GM18508 (cell line): ENCODE measurements around the gene LRCH3.

ENCODE experiments used
- ATAC-seq: cut with Tn5 transposase; IDR thresholded peaks from one replicate; pipeline ENCODE4 v1.9.1; 2021; ENCODE audit warnings: moderate number of reproducible peaks; ENCODE audit not compliant: insufficient read depth, unreplicated experiment

The LRCH3 gene

DNA sequence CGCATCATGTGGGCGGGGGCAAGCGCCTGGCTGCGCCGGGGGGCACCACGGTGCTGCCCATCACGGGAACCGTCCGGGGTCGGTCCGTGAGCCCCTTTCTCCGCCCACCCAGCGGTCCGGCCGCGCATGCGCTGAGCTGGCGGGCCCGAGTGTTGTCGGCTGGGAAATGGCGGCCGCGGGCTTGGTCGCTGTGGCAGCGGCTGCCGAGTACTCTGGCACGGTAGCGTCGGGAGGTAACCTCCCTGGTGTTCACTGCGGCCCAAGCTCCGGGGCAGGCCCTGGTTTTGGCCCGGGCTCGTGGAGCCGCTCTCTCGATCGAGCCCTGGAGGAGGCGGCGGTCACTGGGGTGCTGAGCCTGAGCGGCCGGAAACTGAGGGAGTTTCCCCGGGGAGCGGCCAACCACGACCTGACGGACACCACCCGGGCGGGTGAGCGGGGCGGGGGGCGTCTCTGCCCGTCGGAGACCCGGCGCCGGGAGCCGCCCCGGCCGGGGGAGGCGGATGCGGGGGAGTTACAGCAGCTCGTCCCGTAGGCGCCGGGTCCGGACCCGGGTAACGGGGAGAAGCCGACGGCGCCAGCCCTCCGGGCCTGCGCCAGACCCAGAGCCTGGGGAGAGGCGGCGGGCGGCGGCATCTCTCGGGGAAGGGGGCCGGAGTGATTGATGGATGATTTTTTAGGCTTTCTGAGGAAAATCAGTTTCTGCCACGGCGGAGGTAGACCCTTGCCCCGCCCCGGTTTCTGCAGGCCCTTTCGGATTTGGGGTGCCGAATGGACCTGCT lies at the start of gene LRCH3:
LRCH3 (plus strand) TSS at position 142 of the 779 bp plus-strand sequence; CDS start at position 167, 25 bp downstream.
- ATAC-seq = peak; percentile 48

DNA sequence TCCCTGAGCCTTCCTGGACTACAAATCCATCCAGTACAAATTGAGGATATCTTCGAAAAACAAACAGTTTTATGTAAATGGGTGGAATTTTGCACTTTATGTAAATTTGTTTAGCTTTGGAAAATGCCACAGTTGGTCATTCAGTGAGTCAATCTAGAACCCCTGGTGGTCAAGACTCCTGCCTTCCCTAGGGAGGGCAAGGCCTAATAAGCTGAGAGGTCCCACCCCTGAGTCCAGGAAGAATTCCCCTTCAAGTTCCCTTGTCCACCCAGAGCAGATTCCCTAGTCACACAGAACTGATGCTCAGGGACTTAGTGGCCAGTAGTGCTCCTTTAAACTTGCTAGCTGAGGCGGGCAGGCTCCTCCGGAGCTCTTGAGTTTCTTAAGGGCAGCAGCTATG lies 48.3 kb upstream of the LRCH3 start:
- ATAC-seq = no peak

DNA sequence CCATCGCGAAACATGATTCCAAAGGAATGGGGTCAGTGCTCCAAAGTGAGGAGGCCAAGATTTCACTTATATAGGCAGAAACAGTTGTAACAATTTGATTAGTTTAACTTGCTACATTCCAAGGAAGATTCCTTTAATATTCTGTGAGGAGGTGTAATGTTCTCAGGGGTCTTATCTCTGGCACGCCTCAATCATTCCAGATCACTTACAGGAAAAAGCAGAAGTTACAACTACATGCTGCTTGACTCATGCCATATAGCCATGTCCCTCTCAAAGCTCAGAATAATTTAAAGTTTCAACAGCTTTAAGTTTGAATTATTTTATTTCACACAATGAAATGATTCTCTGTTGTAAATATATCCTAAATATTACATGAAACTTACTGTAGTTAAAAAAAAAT lies 44.8 kb upstream of the LRCH3 start:
- no peak for ATAC-seq

DNA sequence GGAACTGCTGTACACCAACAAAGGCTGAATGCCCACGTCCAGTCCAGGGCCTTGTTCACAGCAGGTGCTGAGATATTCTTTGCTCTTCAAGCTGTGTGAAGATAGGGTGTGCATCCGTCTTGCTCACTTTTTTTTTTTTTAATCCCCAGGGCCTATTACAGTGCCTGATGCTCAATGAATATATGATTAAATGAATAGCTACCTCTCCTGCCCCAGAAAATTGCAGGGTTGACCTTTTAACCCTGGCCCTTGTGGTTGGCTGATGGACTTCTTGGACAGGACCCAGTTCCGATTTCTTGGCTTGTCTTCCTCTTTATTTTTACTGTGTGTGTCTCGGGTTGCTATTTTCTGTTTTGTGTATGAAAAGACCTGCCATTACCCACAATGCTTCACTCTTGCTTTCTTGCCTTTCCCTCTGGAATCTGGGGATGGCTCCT lies 44.2 kb upstream of the LRCH3 start:
- ATAC-seq = no peak

DNA sequence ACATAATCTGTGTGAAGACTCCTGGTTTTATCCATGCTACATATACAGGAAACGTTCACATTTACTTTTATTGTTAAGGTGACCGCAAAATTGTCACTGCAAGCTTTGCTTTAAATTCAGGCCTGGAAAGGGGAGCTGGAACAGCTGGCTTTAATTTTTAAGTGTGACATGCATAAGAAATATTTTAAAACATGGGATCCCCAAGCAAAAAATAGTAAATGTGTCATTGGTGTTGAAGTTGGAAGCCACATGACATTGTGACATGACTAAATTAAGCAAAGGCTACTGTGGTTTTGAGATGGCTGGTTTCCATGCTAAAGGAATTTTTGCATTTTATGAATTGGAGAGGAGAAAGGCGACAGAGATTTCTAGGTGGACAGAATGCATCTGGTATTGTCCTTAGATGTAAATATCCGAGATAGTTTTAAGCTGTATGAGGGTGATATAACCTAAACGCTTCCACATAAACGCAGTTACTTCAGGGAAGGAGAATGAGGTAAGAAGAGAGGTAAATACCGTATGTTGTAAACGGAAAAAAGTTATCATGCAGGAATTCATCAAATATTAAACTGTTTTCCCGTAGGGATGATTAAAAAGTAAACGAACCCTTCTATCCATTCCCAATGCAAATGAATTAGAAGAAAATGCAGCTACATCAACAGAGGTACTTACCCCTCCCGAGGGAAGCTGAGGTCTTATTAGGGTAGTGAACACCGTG lies 42.3 kb upstream of the LRCH3 start:
- no peak for ATAC-seq

DNA sequence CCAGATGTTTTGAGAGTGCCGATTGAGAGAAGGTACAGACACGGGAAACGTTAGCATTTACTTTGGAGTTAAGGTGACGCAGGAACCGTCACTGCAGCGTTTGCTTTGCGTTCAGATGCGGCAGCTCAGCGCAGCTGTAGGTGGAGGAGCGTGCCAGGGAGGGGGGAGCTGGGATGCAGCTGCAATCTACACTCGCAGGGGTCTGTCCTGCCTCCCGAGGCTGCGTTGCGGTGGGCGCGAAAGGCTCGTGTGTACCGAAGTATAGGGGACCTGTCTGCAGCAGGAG lies 41.8 kb upstream of the LRCH3 start:
- ATAC-seq = no peak

DNA sequence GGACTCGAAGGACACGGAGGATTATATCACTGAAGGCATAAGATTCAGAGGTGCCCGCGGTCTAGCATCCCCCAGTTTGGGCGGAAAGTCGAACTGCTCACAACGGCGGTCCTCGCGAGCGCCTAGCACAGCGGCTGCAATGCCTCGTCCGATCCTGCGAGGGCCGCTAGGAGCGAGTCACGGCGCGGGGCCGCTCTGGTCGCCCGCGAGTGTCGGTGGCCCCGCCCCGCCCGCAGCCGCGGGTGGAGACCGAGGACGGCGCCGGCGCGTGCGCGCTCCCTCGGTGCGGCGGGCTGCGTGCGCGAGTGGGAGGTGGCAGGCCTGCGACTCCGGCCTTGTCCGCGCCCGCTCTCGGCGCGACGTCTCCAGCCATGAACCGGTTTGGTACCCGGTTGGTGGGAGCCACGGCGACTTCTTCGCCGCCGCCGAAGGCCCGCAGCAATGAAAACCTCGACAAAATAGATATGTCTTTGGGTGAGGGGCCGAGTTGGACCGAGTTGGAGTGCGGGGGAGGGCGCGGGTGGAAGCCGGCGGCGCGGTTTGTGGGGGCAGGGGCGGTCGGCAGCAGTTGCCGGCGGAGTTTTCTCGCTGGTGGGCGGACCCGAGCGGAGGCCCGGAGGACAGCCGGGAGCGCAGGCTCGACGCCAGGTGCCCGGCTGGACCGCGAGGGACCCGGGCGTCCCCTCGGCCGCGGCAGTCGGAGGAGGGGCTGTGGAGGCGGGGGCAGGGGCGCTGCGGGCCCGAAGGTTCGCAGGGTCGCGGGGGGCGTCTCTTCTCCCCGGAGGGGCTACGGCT lies 41.3 kb upstream of the LRCH3 start, which contains the start of gene FYTTD1:
FYTTD1 (plus strand) TSS at position 283 of the 795 bp plus-strand sequence; CDS start at position 372, 89 bp downstream.
- ATAC-seq = no peak

DNA sequence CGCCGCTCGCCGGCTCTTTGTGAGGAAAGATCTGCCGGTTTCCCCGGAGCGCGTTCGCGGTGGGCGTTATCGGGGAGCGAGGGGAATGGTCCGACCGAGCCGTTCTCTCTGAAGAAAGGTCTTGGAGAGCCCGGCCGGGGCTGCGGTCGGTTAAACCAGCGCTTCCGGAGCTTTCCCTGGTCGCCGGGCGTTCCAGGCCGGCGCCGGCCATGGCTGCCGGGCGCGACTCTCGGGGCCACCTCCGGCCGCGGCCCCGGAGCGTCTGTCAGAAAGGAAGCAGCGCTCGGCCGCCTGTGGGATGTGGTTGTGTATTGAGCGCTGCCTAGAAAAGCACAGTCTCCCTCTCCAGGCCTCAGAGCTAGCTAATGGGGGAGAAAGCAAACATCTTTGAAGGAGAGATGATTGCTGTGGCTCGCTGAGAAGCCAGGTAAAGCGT lies 40.6 kb upstream of the LRCH3 start:
- ATAC-seq = no peak

DNA sequence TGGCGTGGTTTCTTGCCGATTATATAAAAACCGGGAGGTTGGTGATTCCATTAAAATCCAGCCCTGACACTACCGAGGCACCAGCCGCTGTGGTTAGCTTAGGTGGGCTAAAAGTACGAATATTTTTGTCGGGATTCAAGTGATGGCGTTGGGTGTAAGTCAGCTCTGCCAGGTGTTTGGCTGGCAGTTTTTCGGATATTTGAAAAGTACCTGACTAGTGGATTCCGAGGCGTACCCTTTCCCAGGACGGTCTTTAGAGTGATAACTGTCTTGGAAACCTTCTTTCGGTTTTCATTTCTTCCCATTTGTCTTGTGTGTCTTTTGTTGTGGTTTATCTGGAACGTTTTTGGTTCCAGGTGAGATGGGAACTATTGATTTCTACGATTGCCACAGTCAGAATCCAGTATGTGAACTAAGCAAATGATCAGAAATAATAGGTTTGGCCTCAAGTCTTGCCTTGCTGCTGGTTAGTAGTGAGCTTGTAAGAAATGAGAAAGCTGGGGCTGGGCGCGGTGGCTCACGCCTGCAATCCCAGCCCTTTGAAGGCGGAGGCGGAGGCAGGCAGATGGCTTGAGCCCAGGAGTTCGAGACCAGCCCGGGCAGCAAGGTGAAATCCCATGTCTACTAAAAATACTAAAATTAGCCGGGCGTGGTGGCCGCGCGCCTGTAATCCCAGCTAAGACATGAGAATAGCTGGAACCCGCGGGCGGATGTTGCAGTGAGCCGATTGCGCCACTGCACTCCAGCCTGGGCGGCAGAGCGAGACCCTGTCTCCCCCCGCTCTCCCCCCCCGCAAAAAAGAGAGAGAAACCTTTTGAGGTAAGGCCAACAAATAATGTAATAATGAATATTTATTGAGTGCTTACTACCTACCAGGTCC lies 40.0 kb upstream of the LRCH3 start:
- ATAC-seq = no peak

DNA sequence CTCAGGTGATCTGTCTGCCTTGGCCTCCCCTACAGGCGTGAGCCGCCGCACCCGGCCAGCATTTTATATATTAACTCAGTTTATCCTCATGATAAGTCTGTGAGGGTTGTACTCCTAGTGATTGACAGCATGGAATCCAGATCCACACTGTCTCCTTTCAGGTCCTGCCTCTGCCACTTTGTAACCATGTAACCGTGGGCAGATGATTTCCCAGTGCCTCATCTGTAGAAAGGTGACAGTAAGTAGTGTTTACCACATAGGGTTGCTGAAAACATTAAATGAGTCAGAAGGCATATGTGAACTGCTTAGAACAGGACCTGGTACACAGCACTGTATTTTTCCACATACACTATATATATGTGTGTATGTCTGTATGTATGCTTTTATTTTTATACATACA lies 38.9 kb upstream of the LRCH3 start:
- ATAC-seq = no peak

DNA sequence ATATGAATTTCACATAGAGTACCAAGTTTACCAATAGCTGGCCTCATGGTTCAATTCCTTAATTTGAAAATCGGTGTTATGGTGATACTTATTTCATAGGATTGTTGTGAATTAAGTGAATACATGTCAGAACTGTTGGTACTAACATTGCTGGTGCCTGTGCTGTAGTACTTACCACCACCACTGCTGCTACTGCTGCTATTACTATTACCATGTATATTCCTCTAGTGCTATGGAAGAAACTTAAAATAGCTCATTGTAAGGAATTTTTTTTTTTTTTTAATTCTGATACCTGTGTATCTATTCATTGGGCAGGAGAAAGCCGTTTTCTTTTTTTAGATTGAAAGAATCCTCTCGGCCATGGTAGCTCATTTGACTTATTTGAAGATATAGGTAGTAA lies 37.8 kb upstream of the LRCH3 start:
- no peak for ATAC-seq

DNA sequence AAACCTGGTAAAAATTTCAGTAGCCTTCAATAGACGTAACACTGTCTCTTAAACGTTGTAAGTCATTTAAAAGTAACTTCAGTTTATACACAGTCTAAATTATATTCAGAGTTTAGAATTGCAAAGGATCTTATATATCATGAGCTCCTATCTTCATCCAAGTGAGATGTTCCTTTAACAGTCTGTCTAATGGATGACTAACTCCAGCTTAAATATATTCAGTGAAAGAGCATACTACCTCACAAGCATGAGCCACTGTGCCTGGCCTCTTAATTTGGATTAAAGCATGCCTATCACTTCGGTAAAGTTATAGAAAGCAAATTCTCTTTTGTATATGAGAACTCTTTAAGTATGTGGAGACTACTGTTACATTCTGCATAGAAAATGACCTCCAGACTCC lies 34.4 kb upstream of the LRCH3 start:
- no peak for ATAC-seq

DNA sequence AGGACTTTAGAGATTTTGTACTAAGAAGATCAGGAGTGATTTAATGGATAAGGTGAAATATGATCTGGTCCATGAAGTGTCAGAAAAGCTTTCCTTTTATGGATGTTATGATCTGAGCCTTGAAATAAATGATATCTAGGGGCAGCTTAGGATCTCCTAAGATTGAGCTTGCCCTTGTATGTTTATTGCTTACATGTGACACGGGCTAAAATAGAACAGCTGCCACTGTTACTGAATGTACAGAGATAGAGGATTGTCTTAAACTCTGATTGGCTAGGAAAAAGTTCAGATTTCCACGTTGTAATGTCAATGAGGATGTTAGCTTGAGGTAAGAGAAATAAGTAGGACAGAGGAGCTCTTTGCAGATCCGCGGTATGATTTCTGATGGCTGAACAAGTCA lies 32.5 kb upstream of the LRCH3 start:
- ATAC-seq = no peak

DNA sequence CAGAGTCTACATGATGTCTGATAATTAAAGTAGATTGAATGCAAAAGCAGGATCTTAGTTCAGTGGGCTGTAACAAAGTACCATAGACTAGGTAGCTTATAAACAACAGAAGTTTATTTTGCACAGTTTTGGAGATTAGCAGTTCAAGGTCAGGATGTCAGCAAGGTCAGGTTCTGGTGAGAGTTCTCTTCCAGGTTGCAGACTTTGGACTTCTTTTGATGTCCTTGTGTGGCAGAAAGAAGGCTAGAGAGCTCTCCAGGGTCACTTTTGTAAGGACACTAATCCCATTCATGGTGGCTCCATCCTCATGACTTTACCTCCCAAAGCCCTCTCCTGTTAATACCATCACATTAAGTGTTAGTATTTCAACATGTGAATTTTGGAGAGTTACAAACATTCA lies 29.3 kb upstream of the LRCH3 start:
- no peak for ATAC-seq

DNA sequence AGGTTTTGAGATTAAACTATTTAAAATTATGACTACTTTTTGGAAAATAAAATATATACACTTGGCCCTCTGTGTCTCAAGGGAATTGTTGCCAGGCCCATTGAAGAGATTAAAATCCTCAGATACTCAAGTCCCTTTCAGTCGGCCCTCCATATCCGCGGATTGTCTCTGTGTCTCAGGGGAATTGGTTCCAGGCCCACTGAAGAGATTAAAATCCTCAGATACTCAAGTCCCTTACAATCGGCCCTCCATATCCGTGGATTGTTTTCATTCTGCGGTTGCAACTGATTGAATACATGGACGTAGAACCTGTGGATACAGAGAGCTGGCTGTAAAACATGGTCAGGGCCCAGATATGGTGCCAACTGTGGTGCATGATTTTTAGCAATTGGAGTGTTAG lies 15.7 kb upstream of the LRCH3 start:
- no peak for ATAC-seq

DNA sequence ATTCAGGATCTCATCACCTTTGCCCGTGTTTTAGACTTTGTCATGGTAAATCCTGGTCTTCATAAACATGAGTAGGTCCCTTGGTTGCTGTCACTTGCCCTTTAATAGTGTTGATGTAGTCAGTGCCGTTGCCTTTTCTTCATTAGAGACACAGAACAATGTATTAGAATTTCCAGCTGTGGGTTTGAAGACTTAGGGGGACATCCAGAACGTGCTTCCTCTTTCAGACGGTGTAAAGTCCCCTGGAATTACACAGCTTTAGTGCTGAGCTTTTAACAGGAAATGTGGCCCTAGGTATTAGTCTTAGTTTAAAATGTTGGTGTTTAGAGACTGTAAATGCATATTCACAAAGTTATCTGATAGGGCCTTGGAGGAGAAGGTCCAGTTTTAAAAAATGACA lies 8.8 kb upstream of the LRCH3 start:
- ATAC-seq = no peak

DNA sequence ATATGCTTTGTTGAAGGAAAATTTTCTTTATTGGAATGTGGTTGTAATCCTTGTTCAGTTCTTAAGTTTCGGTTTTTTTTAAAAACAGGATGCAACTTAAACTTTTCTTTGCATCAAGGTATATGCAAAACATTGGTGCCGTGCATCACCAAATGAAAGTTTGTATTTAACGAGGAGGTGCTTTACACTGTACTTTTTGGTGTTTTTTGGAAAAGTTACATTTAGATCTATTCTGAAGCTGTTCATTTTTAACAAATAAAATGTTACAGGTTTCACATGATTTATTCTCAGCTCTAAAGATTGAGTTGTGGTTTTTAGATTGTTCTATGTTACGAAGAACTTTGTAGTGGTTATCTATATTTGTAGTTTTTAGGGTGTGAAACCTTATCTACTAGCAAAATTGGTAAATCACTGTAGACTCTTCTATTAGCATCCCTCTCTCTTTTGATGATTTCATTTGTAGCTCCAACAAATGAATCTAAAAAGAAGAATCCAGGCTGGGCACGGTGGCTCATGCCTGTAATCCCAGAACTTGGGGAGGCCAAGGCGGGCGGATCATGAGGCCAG lies 7.0 kb upstream of the LRCH3 start:
- ATAC-seq = no peak

DNA sequence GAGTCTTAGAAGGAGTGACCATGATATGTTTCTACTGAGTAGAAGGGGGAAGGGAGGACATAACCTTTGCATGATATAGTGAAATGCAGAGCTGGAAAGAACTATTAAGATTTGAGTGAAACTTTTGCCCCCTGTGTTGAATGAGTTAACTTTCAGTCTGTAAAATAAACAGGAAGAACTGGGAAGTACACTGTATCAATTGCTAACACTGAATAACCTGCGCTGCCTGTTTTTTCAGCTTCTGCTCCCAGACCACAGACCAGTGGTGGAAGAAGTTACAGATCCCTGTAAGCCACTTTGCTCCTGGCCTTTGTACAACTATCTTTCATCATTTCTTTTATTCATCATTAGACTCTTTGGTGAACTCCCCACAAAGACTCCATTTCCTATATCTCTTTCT lies 3.6 kb upstream of the LRCH3 start:
- ATAC-seq = no peak

DNA sequence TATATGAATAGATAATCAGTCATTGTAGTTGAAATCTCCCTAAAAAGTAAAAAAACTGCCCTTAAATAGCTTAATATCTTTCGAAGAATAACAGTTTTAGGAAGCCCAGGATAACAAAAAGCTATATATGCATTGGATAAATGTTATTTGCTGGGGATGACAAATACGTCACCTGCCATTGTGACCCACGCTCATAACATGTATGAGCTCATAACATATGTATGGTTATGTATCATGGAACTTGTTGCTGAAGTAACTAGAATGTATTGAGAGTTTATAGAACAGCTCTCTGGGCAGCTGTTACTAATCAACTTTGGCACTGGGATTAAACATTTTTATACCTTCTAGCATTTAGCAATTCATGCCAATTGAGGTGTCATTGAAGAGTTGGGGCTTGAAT lies 1.7 kb upstream of the LRCH3 start:
- no peak for ATAC-seq

DNA sequence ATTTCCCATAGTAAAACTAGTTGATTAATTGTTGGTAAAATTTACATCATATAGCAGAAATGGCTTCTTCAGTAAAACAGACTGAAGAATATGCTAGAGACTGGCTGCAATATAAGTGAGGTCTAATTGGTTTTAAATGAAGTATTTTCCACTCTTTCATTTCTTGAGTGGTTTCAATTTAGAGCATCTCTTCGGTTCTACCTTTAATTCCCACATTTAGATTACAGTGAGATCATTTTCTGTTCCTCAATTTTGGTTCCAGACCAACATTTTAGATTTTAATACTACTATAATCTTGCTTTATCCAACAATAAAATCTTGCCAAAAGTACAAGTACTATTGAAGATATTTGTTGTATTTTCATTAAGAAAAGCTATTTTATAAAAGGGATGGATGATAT lies 1.0 kb upstream of the LRCH3 start:
- ATAC-seq = no peak
